Measurements from ENCODE around the gene AUTS2.

DNA sequence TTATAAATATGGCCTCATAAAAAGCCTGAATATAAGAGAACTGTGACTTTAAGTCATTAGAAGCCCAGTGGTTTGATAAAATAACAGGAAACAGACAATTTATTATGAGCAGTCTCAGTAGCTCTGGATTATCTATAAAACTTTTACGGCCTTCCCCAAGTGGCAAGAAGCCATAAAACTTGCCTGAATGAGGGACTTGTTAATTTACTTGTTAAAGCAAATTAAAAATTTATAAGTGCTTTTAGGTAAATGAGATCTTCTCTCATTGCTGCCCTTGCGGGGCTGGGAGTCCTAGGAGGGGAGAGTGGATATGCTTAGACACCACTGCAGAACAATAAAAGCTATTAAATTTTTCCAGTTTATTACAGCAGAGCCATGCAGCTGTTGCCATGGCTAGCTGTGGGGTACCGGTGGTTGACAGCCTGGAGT is 499.9 kb downstream of the AUTS2 start:
- TF ChIP-seq, protein P1, sequence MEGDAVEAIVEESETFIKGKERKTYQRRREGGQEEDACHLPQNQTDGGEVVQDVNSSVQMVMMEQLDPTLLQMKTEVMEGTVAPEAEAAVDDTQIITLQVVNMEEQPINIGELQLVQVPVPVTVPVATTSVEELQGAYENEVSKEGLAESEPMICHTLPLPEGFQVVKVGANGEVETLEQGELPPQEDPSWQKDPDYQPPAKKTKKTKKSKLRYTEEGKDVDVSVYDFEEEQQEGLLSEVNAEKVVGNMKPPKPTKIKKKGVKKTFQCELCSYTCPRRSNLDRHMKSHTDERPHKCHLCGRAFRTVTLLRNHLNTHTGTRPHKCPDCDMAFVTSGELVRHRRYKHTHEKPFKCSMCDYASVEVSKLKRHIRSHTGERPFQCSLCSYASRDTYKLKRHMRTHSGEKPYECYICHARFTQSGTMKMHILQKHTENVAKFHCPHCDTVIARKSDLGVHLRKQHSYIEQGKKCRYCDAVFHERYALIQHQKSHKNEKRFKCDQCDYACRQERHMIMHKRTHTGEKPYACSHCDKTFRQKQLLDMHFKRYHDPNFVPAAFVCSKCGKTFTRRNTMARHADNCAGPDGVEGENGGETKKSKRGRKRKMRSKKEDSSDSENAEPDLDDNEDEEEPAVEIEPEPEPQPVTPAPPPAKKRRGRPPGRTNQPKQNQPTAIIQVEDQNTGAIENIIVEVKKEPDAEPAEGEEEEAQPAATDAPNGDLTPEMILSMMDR (IDR thresholded peaks at IDR 0.05), result no peak
- TF ChIP-seq POLR2A (IDR thresholded peaks at IDR 0.05), result no peak
